ENCODE results near the gene TRPV2.
"Not testable (repeated sequence)": the region's sequence is repeated elsewhere in the genome, so short reads cannot be mapped to it uniquely, and the experiment has no call there.

TRPV2 gene

GRCh38 chr17:16439811-16440351, 24.5 kb downstream of the TRPV2 start:
- CTCF ChIA-PET = interaction anchor here (1.0 to 7.3 kb wide), 6 partner anchors 12 to 82 kb away, joined by 3 to 73 read pairs (median 14); partner anchors contain the start of gene TRPV2
- POLR2A ChIA-PET = interaction anchor here (0.6 to 2.7 kb wide), 6 partner anchors 11 to 499 kb away, joined by 4 to 22 read pairs (median 8); partner anchors contain the start of gene UBB
- no peak for DNase-seq (ENCODE audit: extremely low spot score)
- TF ChIP-seq, protein P1, sequence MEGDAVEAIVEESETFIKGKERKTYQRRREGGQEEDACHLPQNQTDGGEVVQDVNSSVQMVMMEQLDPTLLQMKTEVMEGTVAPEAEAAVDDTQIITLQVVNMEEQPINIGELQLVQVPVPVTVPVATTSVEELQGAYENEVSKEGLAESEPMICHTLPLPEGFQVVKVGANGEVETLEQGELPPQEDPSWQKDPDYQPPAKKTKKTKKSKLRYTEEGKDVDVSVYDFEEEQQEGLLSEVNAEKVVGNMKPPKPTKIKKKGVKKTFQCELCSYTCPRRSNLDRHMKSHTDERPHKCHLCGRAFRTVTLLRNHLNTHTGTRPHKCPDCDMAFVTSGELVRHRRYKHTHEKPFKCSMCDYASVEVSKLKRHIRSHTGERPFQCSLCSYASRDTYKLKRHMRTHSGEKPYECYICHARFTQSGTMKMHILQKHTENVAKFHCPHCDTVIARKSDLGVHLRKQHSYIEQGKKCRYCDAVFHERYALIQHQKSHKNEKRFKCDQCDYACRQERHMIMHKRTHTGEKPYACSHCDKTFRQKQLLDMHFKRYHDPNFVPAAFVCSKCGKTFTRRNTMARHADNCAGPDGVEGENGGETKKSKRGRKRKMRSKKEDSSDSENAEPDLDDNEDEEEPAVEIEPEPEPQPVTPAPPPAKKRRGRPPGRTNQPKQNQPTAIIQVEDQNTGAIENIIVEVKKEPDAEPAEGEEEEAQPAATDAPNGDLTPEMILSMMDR (IDR thresholded peaks at IDR 0.05; ENCODE audit: control extremely low read depth, extremely low read depth, low read depth, missing control alignments) = no peak

DNA sequence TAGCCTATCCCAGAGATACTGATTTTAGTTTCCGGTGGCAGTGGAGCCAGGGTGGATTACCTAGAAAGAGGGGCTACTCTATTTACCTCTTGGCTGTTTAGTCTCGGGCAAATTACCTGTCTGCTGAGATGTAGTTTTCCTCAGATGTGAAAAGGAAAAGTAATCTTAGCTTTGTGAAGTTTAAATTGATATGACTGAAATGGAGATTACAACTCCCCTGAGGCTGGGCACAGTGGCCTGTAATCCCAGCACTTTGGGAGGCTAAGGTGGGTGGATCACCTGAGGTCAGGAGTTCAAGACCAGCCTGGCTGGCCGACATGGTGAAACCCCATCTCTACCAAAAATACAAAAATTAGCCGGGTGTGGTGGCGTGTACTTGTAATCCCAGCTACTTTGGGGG, 25.0 kb downstream of the TRPV2 start:
- POLR2A ChIA-PET = interaction anchor here (0.6 to 2.7 kb wide), 6 partner anchors 11 to 499 kb away, joined by 4 to 22 read pairs (median 8); partner anchors contain the start of gene UBB

GRCh38 chr17:16440901-16441629, 25.7 kb downstream of the TRPV2 start:
- POLR2A ChIA-PET = interaction anchor here (1.0 to 1.5 kb wide), 4 partner anchors 9 to 61 kb away, joined by 3 to 11 read pairs (median 6); partner anchors contain the start of gene UBB
- no peak for DNase-seq (ENCODE audit: extremely low spot score)

More for the DNA sequence above, 25.0 kb downstream of the TRPV2 start:
- CTCF ChIA-PET = interaction anchor here (0.5 to 7.3 kb wide), 7 partner anchors 11 to 827 kb away, joined by 3 to 73 read pairs (median 4); partner anchors contain the start of gene TRPV2
- DNase-seq (ENCODE audit: extremely low spot score) = not testable (repeated sequence)

DNA sequence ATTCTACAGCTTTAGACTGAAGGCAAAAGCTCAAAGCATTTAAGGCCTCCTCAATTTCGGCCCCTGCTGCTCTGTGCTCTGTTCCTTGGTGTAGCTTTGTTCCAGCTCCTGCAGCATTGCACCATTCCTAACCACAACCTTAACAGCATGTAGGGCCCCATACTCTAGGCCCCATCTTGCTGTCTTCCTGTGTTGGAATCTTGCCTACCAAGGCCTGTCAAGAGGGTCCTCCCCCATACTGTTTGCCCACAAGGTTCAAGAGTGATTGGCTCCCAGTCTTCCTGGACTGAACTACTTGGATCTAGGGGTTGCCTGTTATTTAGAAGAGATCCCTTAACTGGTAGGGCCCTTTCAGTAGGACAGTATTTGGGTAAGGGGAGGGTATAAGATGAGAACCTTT, 26.8 kb downstream of the TRPV2 start:
- CTCF ChIA-PET = interaction anchor here (0.8 to 7.3 kb wide), 7 partner anchors 10 to 94 kb away, joined by 3 to 73 read pairs (median 4); partner anchors contain the start of gene TRPV2
- TF ChIP-seq, protein P1 (IDR thresholded peaks at IDR 0.05; ENCODE audit: control extremely low read depth, extremely low read depth, low read depth, missing control alignments) = no peak
- POLR2A ChIA-PET = interaction anchor here (1.0 kb wide), 2 partner anchors 8 to 62 kb away, joined by 3 to 6 read pairs; partner anchors contain the start of gene UBB
- DNase-seq (ENCODE audit: extremely low spot score) = no peak

More at GRCh38 chr17:16440901-16441629, 25.7 kb downstream of the TRPV2 start:
- CTCF ChIA-PET = interaction anchor here (0.5 to 7.3 kb wide), 11 partner anchors 11 to 826 kb away, joined by 3 to 73 read pairs (median 3); partner anchors contain the start of gene TRPV2
- TF ChIP-seq, protein P1 (IDR thresholded peaks at IDR 0.05; ENCODE audit: control extremely low read depth, extremely low read depth, low read depth, missing control alignments) = no peak

DNA sequence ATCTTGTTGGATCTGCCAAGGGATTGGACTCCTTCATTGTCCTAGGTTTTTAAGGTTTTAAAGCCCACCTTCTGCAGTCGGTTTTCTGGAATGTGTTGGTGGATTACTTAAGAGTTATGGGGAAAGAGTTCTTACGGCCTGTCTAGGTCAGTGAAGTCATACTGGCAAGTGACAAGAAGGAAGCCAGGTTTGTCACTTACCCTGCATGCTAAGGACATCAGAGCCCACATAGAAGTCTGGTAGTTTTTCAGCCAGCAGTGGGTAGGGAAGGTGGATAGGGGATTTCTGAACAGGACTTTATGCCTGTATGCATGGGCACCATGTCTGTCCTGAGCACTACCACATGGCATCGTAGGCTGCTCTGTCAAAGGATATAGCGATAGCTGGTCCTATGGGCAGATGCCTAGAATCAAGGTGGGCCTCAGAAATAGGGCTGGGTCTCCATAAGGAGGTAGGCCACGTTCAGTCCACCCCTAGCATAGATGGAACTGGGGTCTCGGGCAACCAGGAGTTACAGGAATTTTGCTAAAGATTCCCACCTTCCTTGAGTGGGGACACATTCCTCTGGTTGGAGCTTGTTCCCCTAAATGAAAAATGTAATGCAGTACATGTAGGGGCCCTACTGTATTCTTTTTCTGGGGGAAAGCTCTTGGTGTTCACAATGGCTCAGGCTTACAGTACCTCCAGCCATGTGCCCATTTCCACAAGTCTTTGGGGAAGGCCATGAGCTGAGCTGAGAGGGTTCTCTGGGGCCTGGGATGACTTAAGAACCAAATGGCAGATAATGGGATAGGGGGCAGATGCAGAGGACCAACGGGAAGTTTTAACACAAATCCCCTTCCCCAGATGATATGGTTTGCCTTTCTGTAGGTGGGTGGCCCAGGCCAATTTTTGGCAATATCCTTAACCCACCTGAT, 27.5 kb downstream of the TRPV2 start:
- TF ChIP-seq, protein P1 (IDR thresholded peaks at IDR 0.05; ENCODE audit: control extremely low read depth, extremely low read depth, low read depth, missing control alignments) = no peak
- POLR2A ChIA-PET = interaction anchor here (0.5 kb wide), 1 partner anchor 100 kb away, joined by 3 read pairs; no protein-coding TSS in a partner anchor
- CTCF ChIA-PET = interaction anchor here (0.8 to 7.3 kb wide), 7 partner anchors 9 to 80 kb away, joined by 3 to 73 read pairs (median 4); partner anchors contain the start of gene TRPV2
- no peak for DNase-seq (ENCODE audit: extremely low spot score)

GRCh38 chr17:16443511-16444257, 28.3 kb downstream of the TRPV2 start:
- ChIA-PET POLR2A (interaction anchor here (0.5 to 0.6 kb wide), 2 partner anchors 99 to 253 kb away, joined by 3 read pairs; no protein-coding TSS in a partner anchor), CTCF (interaction anchor here (0.8 to 7.3 kb wide), 6 partner anchors 8 to 81 kb away, joined by 3 to 73 read pairs (median 4); partner anchors contain the start of gene TRPV2)
- TF ChIP-seq, protein P1 (IDR thresholded peaks at IDR 0.05; ENCODE audit: control extremely low read depth, extremely low read depth, low read depth, missing control alignments) = no peak
- no peak for DNase-seq (ENCODE audit: extremely low spot score)
